Measurements from ENCODE around the gene TMEM39B.

DNA sequence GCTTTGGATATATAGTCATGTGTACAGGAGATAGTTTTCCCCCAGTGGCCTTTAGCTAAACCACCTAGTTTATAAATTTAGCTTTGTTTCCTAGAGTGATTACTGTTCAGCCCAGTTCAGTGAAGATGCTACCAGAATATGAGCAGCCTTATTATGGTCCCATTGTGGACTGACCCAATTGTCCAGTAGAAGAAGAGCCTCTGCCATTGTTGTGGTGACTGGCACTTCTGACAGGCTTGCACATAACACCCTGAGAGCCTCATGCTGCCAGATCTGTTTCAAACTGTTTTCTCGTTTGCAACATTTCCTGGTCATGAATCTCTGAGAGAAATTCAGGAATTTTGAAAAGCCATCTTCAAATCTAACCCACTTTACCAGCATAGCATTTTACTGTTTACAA lies 55.7 kb downstream of the TMEM39B start:
- TF ChIP-seq POLR2A (IDR thresholded peaks at IDR 0.05) (no peak), POLR2AphosphoS5 (IDR thresholded peaks at IDR 0.05) (no peak)
- TF ChIP-seq, protein P1, sequence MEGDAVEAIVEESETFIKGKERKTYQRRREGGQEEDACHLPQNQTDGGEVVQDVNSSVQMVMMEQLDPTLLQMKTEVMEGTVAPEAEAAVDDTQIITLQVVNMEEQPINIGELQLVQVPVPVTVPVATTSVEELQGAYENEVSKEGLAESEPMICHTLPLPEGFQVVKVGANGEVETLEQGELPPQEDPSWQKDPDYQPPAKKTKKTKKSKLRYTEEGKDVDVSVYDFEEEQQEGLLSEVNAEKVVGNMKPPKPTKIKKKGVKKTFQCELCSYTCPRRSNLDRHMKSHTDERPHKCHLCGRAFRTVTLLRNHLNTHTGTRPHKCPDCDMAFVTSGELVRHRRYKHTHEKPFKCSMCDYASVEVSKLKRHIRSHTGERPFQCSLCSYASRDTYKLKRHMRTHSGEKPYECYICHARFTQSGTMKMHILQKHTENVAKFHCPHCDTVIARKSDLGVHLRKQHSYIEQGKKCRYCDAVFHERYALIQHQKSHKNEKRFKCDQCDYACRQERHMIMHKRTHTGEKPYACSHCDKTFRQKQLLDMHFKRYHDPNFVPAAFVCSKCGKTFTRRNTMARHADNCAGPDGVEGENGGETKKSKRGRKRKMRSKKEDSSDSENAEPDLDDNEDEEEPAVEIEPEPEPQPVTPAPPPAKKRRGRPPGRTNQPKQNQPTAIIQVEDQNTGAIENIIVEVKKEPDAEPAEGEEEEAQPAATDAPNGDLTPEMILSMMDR (IDR thresholded peaks at IDR 0.05) = no peak

Data from breast epithelium (tissue), 3 donors.